AG10803 (cell line): Measurements from ENCODE around the gene NDUFA13.

Experiments
- DNase-seq: peaks from one replicate; pipeline ENCODE4 v3.0.0; 2010; ENCODE audit warnings: low read depth
- H3K4me3 ChIP-seq: 2 replicates; pipeline ENCODE4 v1.5.1; 2011; ENCODE audit warnings: mild to moderate bottlenecking, low read length, control low read depth
- TF ChIP-seq, protein P1 (sequence below): conservative IDR thresholded peaks from 2 replicates; pipeline ENCODE4 v1.5.1; 2011; ENCODE audit warnings: mild to moderate bottlenecking, low read length, control low read depth, inconsistent platforms

The NDUFA13 gene

DNA sequence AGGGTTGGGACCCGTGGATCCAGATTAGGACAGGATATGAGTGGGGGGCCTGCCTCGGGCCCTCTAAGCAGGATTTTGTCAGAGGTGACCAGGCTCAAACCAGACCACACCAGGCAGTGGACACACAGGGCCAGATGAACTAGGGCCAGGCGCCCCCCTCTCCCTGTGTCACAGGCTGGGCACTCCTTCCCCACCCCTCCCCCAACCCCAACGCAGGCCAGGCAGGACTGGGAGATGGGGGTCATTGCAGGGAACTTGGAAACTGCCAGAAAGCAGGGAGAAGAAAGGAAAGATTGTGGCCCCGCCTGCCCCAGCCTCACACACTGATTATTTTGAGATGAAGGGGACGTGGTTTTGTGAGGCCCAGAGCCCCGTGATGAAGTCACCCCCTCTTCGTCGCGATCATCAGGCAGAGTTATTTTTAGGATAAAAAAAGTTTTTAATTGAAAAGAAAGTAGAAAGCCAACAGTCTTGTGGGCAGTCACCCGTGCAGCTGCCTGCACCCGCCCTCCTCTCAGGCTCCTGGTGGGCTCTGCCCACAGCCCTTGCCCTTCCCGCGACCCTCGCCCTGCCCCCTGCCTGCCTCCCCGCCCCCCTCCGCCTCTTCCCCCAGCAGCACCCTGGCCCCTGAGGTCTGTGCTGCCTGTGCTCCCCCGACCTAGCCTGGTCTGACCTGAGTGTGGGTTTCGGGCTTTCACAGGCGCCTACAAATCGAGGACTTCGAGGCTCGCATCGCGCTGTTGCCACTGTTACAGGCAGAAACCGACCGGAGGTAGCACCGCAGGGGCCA is 10.8 kb downstream of the NDUFA13 start:
- no peak overlapping the region for H3K4me3 ChIP-seq
- TF ChIP-seq, protein P1, sequence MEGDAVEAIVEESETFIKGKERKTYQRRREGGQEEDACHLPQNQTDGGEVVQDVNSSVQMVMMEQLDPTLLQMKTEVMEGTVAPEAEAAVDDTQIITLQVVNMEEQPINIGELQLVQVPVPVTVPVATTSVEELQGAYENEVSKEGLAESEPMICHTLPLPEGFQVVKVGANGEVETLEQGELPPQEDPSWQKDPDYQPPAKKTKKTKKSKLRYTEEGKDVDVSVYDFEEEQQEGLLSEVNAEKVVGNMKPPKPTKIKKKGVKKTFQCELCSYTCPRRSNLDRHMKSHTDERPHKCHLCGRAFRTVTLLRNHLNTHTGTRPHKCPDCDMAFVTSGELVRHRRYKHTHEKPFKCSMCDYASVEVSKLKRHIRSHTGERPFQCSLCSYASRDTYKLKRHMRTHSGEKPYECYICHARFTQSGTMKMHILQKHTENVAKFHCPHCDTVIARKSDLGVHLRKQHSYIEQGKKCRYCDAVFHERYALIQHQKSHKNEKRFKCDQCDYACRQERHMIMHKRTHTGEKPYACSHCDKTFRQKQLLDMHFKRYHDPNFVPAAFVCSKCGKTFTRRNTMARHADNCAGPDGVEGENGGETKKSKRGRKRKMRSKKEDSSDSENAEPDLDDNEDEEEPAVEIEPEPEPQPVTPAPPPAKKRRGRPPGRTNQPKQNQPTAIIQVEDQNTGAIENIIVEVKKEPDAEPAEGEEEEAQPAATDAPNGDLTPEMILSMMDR, result no peak
- no peak for DNase-seq

DNA sequence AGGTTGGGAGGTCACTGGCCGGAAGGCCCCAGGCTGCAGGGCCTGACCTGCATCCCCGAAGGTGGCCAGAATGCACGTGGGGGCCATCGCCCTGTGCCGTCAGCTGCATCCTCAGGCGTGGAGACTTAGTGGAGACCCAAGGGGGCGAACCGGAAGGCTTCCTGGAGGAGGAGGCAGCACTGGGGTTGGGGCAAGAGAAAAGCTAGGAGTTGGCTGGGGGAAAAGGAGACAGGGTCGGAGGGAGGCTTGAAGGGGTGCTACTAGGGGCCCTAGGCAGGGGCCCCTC is 11.3 kb downstream of the NDUFA13 start:
- DNase-seq, result no peak
- TF ChIP-seq, protein P1, result no peak

DNA sequence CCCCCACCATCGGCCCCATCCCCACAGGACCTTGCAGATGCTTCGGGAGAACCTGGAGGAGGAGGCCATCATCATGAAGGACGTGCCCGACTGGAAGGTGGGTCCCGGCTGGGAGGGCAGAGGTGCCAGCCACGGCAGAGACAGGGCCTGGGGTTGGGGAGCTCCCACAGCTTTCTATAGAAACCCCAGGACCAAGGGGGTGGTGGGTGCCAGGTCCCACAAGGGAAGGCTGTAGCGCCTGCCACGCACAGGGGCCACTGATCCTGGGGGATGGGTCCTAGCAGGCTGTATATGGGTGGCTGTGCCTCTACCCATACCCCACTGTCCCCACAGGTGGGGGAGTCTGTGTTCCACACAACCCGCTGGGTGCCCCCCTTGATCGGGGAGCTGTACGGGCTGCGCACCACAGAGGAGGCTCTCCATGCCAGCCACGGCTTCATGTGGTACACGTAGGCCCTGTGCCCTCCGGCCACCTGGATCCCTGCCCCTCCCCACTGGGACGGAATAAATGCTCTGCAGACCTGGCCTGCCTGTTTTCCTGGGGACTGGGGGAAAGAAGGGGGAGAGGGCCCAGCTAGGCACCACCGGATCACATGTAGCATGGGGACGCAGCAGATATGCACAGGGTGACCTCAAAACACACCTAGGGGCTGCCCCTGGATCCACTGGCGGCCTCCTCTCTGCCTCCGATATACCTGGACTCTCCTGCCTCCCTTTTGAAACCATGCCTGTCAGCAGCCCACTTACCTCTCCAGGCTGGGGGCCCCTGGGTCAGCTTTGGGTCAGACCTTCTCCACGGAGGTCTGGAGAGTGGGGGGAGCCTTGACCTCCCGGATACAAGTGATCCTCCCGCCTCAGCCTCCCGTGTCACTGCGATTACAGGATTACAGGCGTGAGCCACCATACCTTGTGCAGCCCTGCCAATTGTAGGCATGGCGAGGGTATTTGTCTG is 11.9 kb downstream of the NDUFA13 start:
- H3K4me3 ChIP-seq, result no peak overlapping the region
- TF ChIP-seq, protein P1, result no peak
- DNase-seq, result no peak

More for the DNA sequence above, 11.3 kb downstream of the NDUFA13 start:
- H3K4me3 ChIP-seq, result no peak overlapping the region

DNA sequence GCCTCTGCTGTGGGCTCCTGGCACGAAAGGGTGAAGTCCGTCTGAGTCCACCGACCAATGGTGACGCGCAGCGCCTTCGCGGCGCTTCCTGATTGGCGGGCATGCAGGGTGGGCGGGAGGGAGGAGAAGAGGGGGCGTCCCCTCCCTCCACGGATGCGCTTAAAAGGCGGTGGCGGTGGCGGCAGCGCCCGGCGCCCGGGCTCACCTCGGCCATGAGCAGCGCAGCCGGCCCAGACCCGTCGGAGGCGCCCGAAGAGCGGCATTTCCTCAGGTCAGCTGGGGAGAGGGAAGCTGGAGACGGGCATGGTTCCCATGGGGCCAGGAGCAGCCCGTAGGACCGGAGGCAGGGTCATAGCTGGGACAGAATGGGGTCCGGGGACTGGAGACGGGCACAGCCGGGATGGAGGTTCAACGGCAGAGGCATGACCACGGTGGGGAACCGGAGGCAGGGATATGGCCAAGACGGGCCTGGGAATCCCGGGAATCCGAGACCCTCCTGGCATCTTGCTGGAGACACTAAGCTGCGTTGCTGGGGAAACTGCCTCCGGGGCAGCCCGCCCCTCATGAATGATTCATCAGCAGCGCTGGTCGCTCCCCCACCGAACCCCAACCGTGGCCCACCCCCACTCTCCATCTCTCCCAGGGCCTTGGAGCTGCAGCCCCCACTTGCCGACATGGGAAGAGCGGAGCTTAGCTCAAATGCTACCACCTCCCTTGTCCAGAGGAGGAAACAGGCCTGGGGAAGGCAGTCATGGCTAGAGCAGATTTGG is 12.9 kb downstream of the NDUFA13 start, which contains the start of gene YJEFN3:
Gene YJEFN3 (plus strand): TSS at position 191 of the 770 bp plus-strand sequence. CDS start 22 bp downstream, at position 213.
- TF ChIP-seq, protein P1, result no peak
- H3K4me3 ChIP-seq, result no peak within 1 kb of the TSS
- DNase-seq, result no peak

DNA sequence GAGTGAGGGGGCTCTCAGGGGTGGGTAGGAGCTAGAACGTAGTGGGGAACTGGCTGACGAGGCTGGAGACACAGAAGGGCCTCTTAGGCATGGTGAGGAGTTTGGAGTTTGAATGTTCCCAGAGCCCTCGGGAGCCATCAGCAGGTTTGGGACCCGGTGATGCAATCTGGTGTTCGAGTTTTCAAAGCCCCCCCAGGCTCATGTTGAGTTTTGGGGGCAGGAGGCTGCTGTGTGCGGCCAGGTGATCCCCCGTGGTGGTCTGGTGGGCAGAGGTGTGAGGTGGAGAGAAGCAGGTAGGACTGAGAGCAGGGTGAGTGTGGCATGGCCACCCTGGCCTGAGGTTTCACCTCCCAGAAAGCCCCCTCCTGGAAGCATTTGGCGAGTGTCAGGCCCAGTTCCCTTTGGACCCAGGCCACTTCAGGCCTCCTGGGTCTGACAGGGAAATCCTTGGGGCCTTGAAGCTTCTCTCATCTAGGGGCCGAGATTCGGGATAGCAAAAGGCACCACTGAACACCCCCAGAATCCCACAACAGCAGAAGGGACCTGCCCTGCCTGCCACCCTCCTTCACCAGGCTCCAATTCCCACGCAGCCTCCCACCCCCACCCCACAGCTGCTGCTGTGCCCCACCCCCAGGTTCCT is 13.9 kb downstream of the NDUFA13 start:
- H3K4me3 ChIP-seq, result no peak overlapping the region
- TF ChIP-seq, protein P1, result no peak
- DNase-seq, result no peak

DNA sequence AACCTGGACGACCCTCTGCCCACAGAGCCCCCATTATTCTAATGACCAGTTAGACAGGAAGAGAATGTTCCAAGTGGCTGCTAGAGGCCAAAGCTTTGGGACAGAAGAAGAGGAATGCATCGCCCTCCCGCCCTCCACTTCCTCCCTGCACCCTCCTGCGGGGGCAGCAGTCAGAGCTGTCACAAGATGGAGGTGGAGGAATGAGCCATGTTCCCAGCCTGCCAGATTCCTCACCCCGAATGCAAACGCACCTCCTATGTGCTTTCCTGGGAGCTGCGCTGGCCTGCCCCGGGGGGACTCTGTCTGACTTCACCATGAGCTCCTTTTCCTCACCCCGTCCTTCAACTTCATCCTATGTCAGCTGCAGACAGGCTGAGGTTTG is 14.4 kb downstream of the NDUFA13 start:
- TF ChIP-seq, protein P1, result no peak
- DNase-seq, result no peak

More for the DNA sequence above, 14.4 kb downstream of the NDUFA13 start:
- H3K4me3 ChIP-seq, result no peak overlapping the region
